GM19397 (cell line): ENCODE results near the gene TTLL12.
A peak's percentile ranks its signal among the peaks of the same experiment; 100 is the strongest.

Experiments used
- ATAC-seq: cut with Tn5 transposase; IDR thresholded peaks from one replicate; pipeline ENCODE4 v1.9.1; 2021; ENCODE audit warnings: mild to moderate bottlenecking, moderate library complexity; ENCODE audit not compliant: unreplicated experiment

TTLL12 gene

DNA sequence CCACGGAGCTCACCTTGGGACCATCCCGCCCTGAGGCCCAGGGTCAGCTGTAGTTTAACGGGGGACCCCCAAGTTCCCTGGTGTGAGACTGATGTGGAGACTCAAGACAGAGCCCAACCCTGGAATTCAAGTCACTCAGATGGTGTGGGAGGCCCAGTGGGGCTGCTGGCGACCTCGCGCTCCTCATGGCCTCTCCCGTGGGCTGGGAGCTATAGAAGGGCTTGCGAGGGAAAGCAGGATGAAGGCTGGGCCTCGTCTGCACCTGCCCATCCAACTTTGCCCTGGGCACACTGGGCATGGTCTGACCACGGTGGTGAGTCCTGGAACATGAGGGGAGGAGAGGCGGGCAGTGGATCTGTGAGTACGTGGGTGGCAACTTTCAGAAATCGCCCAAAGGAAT lies 13.6 kb upstream of the TTLL12 start:
- ATAC-seq, result no peak

DNA sequence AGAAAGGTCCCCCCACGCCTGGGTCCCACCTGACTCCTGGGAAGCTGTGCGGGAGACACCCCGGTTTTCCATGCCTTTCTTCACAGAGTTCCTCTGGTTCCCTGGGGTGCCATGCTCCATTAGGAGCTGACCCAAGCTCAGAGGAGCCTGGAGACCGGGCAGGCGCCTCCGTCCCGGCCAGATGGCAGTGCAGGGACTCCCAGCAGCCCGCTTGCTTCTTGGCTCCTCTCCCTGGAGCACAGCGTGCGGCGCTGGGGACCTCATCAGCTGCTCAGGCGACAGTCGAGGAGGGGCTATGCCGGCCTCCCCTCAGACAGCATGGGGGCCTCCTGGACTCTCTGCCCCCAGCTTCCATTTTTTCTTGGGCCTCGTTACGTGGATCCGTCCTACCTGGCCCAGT lies 13.1 kb upstream of the TTLL12 start:
- no peak for ATAC-seq

DNA sequence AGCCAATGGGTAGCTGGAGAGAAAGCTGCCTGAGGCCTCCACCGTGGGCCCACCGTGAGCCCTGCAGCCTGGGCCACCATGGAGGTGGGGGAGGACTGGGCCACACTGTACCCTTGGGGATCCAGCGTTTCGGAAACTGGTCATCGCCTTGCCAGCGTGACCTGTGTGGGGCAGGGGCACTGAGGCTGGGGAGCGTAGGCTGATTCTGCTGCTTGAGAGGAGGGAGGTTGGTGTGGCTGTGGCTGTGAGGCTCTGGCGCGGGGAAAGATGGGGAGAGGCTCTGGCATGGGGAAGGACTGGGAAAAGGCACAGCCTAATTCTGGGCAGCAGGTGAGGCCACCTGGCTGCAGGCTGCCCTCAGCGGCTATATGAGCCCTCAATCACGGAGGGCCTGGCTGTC lies 12.6 kb upstream of the TTLL12 start:
- ATAC-seq, result no peak

GRCh38 chr22:43198936-43199335 lies 12.0 kb upstream of the TTLL12 start:
- no peak for ATAC-seq

DNA sequence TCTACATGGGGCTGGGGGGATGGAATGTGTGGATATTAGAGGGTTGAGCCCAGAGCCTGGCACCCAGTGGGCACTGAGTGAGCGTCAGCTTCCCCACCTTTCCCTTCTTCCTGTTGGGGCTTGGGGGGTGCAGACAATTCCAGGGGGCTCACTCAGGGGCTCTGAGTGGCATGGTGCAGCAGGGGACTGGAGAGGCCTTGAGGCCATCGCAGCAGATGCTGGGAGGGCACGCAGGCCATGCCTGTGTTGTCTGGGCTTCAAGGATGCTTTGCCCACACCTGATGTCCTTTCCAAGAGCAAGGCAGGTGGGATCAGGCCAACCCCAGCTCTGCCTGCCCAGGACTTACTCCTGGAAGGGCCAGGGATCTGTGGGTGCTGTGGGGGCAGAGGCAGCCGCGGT lies 11.2 kb upstream of the TTLL12 start:
- ATAC-seq, result no peak

GRCh38 chr22:43197271-43197941 lies 10.5 kb upstream of the TTLL12 start:
- ATAC-seq, result no peak

- ATAC-seq, result no peak
Measured at GRCh38 chr22:43191831-43192230, 4.9 kb upstream of the TTLL12 start.

DNA sequence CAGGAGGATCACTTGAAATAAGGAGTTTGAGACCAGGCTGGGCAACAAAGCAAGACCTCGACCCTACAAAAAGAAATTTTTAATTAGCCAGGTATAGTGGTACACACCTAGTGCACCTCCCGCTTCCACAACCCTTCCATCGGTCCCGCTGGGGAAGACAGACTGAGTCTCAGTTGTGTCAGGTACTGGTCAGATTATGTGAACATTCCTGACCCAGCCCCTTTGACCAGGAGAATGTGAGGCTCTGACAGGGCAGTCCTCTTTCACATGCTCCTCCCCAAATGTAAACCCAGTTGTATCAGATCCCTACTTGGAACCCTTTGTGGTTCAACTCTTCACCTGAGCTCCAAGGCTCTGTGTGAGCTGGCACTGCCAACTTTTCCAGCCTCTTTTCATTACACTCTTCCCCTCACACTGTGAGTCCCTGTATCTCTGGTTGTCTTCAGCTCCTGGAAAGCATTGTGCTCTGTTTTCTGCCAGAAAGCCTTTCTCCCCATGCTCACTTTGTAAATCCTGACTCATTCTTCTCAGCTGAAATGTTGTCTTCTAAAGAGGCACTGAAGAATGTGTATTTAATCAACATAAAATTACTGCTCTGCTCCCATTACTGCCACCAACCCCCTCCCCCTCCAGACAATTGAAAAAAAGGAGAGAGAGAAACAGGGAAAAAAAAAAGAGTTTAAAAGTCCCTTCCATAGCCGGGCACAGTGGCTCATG lies 2.1 kb upstream of the TTLL12 start:
- ATAC-seq, result no peak

- ATAC-seq, result peak; percentile 88
Measured at GRCh38 chr22:43187171-43188099, 501 bp upstream of the TTLL12 start.

DNA sequence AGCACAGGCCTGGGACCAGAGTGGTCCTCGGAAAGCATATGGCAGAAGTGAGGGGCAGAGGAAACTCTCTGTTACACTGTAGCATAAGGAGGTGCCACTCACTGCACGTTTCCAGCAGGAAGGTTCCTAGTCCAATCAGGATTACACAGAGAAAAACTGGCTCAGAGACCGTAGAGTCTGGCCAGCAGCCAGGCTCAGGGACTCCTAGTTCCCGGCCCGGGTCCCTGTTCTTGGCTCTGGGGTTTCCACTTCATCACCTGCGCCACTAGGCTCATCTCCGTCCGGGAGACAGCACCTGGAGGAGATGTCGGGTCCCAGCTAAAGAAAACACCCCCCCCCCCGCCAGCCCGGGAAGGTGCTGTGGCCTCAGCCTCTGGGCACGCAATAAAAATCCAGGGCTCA lies 1.1 kb downstream of the TTLL12 start:
- no peak for ATAC-seq

DNA sequence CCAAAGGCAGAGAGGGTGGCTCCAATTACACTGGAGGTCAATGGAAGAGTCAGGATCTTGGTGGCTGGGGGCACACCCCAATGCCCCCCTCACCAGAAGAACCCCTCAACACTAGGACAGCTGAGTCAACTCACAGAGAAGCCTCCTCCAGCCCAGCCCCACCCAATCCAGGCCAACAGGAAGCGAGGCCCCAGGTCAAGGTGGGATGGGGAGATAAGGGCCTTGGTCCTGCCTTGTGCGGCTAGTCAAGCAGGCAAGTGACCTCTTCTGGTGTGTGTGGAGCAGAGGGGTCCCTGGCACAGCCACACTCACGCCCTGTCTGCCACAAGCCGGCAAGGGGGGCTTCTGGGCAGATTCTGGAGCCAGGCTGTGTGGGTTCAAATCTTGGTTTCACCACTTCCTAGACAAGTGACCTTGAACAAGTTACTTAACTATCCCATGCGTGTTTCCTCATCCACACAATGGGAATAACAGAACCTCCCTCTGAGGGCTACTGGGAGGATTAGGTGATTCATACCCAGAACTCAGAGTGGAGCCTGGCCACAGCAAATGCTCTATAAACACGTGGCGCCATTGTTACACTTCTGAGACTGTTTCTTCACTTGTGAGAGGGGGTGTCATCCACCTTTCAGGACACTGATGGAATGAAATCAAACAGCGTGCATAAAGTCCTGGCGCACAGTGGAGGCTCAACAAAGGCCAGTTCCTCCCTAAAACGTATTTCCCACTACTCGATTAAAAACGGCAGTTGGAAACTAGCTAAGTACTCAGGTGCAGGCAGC lies 3.2 kb downstream of the TTLL12 start:
- ATAC-seq, result no peak

GRCh38 chr22:43182726-43183125 lies 4.2 kb downstream of the TTLL12 start:
- ATAC-seq, result no peak

- no peak for ATAC-seq
Measured at GRCh38 chr22:43182118-43182517, 4.8 kb downstream of the TTLL12 start.

DNA sequence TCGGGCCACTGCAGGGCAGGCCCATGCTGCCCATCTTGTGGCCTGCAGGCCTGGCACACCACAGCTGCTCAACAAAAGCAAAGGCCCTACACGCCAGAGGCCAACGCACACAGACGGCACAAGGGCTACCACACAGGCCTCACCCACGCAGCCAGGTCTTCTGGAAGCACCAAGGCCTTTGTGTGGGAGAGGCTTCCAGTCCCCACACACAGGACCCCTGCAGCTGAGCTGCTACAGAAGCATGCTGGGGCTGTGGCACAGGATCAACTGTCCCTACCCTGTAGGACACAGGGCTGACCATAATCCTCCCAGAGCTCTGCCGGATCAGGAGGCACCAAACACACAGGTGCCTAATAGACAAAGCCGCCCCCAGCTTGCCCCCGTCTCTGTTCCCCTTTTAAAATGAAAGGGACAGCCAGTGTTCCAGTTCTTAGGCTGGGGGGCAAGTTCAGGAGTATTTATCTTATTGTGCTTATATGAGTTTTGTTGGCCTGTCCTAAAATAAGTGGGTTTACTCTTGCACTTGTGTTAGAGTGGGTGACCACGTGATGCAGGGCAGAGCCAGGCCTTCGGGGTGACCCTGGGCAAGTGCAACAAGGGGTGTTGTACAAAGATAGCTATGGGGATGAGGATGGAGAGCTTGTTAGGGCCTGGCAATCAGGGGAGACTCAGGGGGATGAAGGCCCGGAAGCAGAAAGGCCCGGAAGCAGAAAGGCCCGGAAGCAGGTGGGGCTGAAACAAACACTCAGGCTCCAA lies 5.4 kb downstream of the TTLL12 start:
- no peak for ATAC-seq

DNA sequence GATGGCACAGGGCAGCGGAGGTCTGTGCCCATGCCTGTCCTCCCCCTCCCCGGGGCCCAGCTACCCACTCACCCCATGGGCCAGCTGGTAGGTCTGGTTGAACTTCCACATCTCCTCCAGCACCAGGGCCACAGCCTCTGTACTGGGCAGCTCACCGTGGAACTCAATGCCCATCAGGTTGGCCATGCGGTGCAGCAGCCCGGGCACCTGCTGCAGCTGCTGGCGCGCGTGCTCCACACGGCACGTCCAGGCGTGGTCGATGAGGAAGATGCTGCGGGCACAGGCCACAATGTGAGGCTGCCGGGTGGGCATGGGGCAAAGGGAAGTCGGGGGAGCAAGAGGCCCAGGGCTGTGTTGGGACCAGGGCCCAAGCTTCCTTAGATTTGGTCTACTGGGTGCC lies 6.3 kb downstream of the TTLL12 start:
- no peak for ATAC-seq

- no peak for ATAC-seq
Measured at GRCh38 chr22:43179911-43180195, 7.1 kb downstream of the TTLL12 start.

DNA sequence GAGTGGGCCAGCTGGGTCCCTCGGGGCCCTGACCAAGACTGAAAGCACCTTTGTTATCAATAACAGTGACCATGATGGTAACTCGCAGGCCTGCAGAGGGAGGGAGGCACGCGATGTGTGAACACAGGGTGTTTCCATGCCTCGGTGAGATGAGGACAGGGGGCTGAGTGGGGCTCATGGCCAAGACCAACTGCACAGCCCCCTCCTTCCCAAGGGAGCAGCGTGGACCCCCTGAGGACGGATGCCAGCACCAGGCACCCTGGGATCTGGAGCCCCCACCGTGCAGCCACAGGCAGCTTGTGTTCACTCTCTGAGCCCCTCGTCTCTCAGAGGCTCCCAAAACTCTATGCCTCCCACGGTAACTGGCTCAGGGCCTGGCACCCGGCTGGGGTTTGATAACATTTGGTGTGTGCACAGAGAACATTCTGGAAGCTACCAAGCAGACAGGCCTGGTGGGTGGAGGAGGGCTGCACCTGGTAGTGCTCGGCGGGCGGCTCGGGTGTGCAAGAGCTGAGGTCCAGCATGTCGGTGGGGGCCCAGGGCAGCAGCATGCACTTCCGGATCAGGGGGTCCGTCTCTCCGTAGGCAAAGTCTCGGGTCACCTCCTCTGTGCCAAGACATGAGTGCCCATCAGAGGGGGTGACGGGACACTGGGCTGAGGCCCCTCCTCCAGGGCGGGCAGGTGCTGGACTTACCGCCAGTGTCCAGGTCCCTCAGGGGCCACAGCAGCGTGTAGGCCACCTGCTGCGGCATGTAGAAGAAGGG lies 7.6 kb downstream of the TTLL12 start:
- ATAC-seq, result no peak

GRCh38 chr22:43177479-43177878 lies 9.5 kb downstream of the TTLL12 start:
- no peak for ATAC-seq

DNA sequence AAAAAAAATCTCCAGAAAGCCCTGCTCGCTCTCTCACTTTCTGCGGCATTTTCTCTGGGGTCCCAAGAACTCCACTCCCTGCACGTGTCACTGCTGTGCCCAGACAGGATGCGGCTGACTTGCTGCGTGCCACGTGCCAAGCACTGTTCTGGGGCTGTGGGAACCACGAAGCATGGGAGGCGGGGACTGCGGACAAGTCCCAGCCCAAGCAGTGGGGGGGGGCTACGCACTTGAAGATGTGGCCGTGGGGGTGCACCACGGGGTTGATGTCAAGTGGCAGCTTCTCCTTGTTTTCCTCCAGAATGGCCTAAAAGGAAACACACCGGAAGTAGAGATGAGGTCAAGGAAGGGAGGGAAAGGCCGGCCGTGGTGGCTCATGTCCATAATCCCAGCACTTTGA lies 10.8 kb downstream of the TTLL12 start:
- ATAC-seq, result no peak
